CD4-positive, alpha-beta T cell (primary cell): ENCODE data around the gene F2RL1. TPM values are rescaled to one million over a fixed set of nuclear protein-coding genes. Genes with fewer than 3 reads are reported as not detected.

Experiments
- ATAC-seq: fragments of 200-7000 bp; cut with Tn5 transposase; one replicate; pipeline ENCODE4 v1.10.0; 2022; ENCODE audit warnings: mild to moderate bottlenecking; ENCODE audit not compliant: poor library complexity
- CTCF ChIA-PET: fragments of 350-600 bp; sonication (Branson Sonifier 250); formaldehyde crosslinking; loops from one replicate; lab custom pipeline; 2021; ENCODE audit warnings: antibody characterized with exemption, inconsistent platforms; lab: Charles Lee
- POLR2A ChIA-PET: fragments of 350-600 bp; sonication (Branson Sonifier 250); formaldehyde crosslinking; loops from one replicate; lab custom pipeline; 2021; ENCODE audit warnings: antibody characterized with exemption, inconsistent platforms; lab: Charles Lee
- DNase-seq, 14 experiments: peaks; one replicate each; pipeline ENCODE4 v3.0.0-alpha.2; 2013 to 2020; ENCODE audit warnings: mixed read lengths in 2 of 14
- H3K27ac ChIP-seq, 2 donors: one replicate each; pipeline versions ENCODE4 v1.5.1 to v1.7.0; 2013; ENCODE audit warnings: low read length in 2 of 2, low read depth in 1 of 2, mild to moderate bottlenecking in 1 of 2
- H3K27me3 ChIP-seq, 2 experiments: 1 replicate in 1 of 2; 2 replicates in 1 of 2; pipeline versions ENCODE4 v1.6.1 to v1.7.0; 2013; ENCODE audit warnings: low read length in 2 of 2, control low read depth in 1 of 2, mild to moderate bottlenecking in 1 of 2, moderate library complexity in 1 of 2; ENCODE audit not compliant: insufficient read depth in 2 of 2, control insufficient read depth in 1 of 2
- H3K36me3 ChIP-seq: one replicate; pipeline ENCODE4 v1.6.1; 2013; ENCODE audit warnings: low read length, control low read depth; ENCODE audit not compliant: insufficient read depth
- H3K4me1 ChIP-seq: one replicate; pipeline ENCODE4 v1.6.1; 2013; ENCODE audit warnings: low read length, control low read depth; ENCODE audit not compliant: insufficient read depth
- H3K4me3 ChIP-seq: one replicate; pipeline ENCODE4 v1.5.1; 2013; ENCODE audit warnings: mild to moderate bottlenecking, low read length, moderate library complexity
- H3K9me3 ChIP-seq, 2 experiments: 1 replicate in 1 of 2; 2 replicates in 1 of 2; pipeline versions ENCODE4 v1.6.1 to v1.7.0; 2013; ENCODE audit warnings: low read length in 2 of 2, mild to moderate bottlenecking in 2 of 2, control low read depth in 1 of 2, moderate library complexity in 1 of 2; ENCODE audit not compliant: control insufficient read depth in 1 of 2, insufficient read depth in 1 of 2
- H3K27ac Mint-ChIP-seq: one replicate; pipeline ENCODE4 v1.8.0; 2020; ENCODE audit warnings: mixed read lengths
- H3K27me3 Mint-ChIP-seq: one replicate; pipeline ENCODE4 v1.8.0; 2021; ENCODE audit warnings: mixed read lengths
- H3K36me3 Mint-ChIP-seq: one replicate; pipeline ENCODE4 v1.8.0; 2021; ENCODE audit warnings: low read depth, mixed read lengths
- H3K4me1 Mint-ChIP-seq: one replicate; pipeline ENCODE4 v1.8.0; 2021; ENCODE audit warnings: low read depth, mixed read lengths
- H3K4me3 Mint-ChIP-seq: one replicate; pipeline ENCODE4 v1.8.0; 2020; ENCODE audit warnings: mild to moderate bottlenecking, mixed read lengths
- H3K9me3 Mint-ChIP-seq: one replicate; pipeline ENCODE4 v1.8.0; 2020; ENCODE audit warnings: mixed read lengths
- intact Hi-C, 2 experiments: fragments of 100-400 bp; cut with DNase I in 1 of 2; cut with micrococcal nuclease in 1 of 2; formaldehyde crosslinking; loops; one replicate each; pipeline versions ENCODE4 v1.15.1 to v1.9.0; 2023 to 2025; cut with DNase I, micrococcal nuclease
- total RNA-seq, 174 experiments: library from RNA in 2 of 174; stranded (reverse) in 2 of 174; gene quantifications; one replicate each; pipeline ENCODE4 v1.2.3 and lab custom pipeline; 2021 to 2026
- TF ChIP-seq, protein P1 (sequence below): fragments of 200-600 bp; IDR thresholded peaks from one replicate; pipeline ENCODE4 v1.8.0; 2022; ENCODE audit warnings: antibody characterized with exemption, mild to moderate bottlenecking

Gene F2RL1
- total RNA-seq, 2 experiments from 2014 or later: 1.7 to 2.1 TPM

DNA sequence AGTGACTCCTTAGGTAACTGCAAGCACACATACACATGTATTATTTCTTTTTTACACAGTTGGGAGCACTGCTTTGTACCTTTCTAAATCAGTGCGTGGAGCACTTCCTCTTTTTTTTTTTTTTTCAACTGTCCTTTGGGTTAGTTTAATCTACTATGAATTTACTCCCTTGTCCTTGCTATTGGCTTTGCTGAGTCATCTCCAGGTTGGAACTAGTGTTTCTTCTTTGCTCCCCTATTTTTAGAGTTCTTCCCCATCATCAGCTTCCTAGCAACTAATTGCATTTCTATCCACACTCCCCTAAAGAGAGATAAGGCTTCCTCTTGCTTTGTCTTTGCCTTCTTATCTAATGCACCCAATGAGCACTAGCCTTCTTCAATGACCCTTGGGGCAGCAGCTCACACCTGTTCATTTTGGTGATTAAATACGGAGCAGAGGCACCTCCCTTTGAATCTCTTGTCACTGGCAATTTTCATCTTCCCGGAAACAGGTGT is 55.3 kb downstream of the F2RL1 start:
- CTCF ChIA-PET: no interaction called here

More for the DNA sequence above, 55.3 kb downstream of the F2RL1 start:
- Histone ChIP-seq H3K27me3 (no peaks in the 10 kb centered on the region), H3K4me1 (no peaks in the 10 kb centered on the region), H3K36me3 (no peaks in the 10 kb centered on the region), H3K9me3 (no peaks in the 10 kb centered on the region), H3K27ac (no peak overlapping the region), H3K4me3 (no peak overlapping the region)
- H3K4me1 Mint-ChIP-seq: no peaks in the 10 kb centered on the region
- H3K9me3 Mint-ChIP-seq: no peaks in the 10 kb centered on the region
- POLR2A ChIA-PET: no interaction called here
- H3K4me3 Mint-ChIP-seq: no peak overlapping the region
- no peaks in the 10 kb centered on the region for H3K36me3 Mint-ChIP-seq
- ATAC-seq (no peak), DNase-seq (no peak)
- intact Hi-C loops: no loop called here
- TF ChIP-seq, protein P1, sequence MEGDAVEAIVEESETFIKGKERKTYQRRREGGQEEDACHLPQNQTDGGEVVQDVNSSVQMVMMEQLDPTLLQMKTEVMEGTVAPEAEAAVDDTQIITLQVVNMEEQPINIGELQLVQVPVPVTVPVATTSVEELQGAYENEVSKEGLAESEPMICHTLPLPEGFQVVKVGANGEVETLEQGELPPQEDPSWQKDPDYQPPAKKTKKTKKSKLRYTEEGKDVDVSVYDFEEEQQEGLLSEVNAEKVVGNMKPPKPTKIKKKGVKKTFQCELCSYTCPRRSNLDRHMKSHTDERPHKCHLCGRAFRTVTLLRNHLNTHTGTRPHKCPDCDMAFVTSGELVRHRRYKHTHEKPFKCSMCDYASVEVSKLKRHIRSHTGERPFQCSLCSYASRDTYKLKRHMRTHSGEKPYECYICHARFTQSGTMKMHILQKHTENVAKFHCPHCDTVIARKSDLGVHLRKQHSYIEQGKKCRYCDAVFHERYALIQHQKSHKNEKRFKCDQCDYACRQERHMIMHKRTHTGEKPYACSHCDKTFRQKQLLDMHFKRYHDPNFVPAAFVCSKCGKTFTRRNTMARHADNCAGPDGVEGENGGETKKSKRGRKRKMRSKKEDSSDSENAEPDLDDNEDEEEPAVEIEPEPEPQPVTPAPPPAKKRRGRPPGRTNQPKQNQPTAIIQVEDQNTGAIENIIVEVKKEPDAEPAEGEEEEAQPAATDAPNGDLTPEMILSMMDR: no peak
- H3K27me3 Mint-ChIP-seq: no peaks in the 10 kb centered on the region
- H3K27ac Mint-ChIP-seq: no peak overlapping the region

Other genes starting within 250 kb of the F2RL1 start
- gene F2RL2, start 195.6 kb upstream of the F2RL1 start, total RNA-seq: not detected
- gene F2R, start 102.9 kb upstream of the F2RL1 start, total RNA-seq: 1 to 10 TPM; 1.9 to 2.7 TPM
- gene S100Z, start 31.0 kb downstream of the F2RL1 start, total RNA-seq: under 1 TPM; 0.22 to 0.47 TPM
- not detected for gene CRHBP, start 134.0 kb downstream of the F2RL1 start, total RNA-seq
- 10 to 100 TPM; 15.5 to 15.7 TPM for gene AGGF1, start 211.4 kb downstream of the F2RL1 start, total RNA-seq